Adipose tissue (tissue), 3 donors: ENCODE results near the gene KCNH6. TPM values are rescaled to one million over a fixed set of nuclear protein-coding genes. Genes with fewer than 3 reads are reported as not detected.

ENCODE experiments used
- H3K27ac ChIP-seq: one replicate; pipeline ENCODE4 v1.5.1; 2013; ENCODE audit warnings: low read depth, low read length
- WGBS, 3 donors: extraction: QIAGEN DNeasy Blood & Tissue Kit; methylation state at CpG; one replicate each; pipeline ENCODE4 v1.1.7; 2013; 5-methylcytosine and 5-hydroxymethylcytosine counted together
- polyA plus RNA-seq, 3 donors: library from polyadenylated mRNA; stranded (reverse); fragments of 200-250 nt; gene quantifications; one replicate each; pipeline ENCODE4 v1.2.3, GENCODE V29; 2013
- donor health status: healthy with polysubstance abuse.
- donor health status: Bipolar disorder and iron deficiency.
- donor health status: healthy.

KCNH6 gene
- polyA plus RNA-seq, result under 1 TPM in 2 of 3 donors, not detected in 1; 0.06 to 0.92 TPM

DNA sequence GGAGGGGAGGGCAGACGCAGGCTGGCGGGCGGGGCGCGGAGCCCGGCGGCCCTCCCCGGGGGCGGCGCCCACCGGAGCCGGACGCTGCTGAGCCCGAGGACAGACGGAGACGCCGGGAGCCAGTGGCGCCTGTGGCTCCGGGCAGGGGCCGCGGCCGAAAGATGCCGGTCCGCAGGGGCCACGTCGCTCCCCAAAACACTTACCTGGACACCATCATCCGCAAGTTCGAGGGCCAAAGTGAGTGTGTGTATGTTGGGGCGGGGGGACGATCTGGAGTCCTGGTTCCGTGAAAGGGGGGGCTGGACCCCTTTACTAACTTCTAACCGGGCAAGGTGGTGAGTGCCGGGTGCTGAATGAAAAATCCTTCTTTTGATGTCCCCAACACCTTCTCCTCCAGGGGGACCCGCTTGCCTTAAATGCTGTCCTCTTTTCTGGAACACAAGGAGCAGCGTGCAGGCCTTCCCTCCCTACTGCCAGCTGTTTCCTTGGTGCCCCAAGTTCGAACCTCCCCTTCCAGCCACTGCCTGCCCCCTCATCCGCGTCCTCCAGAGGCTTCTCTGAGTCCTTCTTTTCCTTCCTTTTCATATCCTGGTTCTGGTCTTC lies at the start of gene KCNH6:
Gene KCNH6 (plus strand): TSS at position 106 of the 603 bp plus-strand sequence. CDS start 56 bp downstream, at position 162.
- 9 to 14% (median 10%) methylated on average over 25 to 38 of the region's 38 CpGs for whole genome bisulfite sequencing, 3 donors
- H3K27ac ChIP-seq, result no peak within 1 kb of the TSS

- no peak overlapping the region for H3K27ac ChIP-seq
Measured at GRCh38 chr17:63474174-63474573, 49.0 kb upstream of the KCNH6 start.

GRCh38 chr17:63474586-63475460 lies 48.3 kb upstream of the KCNH6 start:
- WGBS, 3 donors, result 60 to 62% (median 61%) methylated on average over 10 of the region's 10 CpGs
- no peak overlapping the region for H3K27ac ChIP-seq

More at GRCh38 chr17:63474174-63474573, 49.0 kb upstream of the KCNH6 start:
- 15 to 30% (median 30%) methylated on average over 3 of the region's 3 CpGs for WGBS, 3 donors

DNA sequence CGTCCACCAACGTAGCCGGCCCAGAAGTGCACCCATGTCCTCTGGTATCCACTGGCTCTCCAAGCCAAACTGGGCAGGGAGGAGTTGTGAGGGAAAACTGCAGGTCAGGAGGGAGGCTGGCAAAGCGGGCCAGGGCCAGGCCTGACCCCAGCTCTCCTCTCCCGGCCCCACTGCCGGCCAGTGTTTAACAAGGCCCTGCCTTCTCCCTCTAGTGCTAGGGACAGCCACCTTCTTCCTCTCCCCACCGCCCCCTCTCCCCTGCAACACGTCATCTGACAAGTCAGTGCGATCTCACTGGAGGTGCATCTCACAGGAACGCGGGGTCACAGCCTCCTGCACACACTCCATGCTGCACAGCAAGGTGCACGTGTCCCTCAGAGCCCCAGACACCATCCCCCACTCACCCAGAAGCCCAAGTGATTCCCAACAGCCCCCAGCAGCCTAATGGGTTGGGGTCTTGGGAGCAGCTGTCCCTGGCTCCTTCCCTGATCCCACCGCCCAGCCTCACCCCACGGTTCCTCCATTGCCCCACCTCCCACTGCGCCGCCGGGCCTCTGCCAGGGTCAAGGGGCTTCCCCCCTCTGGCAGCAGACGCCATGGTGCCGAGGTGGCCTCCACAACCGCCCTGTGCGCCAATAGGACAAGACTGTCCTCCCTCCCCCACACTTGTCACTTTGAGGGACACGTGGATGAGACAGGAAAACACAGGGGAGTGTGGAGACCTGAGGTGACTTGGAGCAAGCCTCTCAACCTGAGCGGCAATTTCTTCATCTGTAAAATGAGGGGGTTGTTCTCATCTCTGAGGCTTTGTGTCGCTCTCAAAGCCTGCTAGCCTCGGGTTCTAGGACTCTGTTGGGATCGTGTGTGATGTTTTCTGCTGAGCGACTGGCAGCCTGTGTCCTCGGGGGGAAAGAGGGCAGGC lies 47.4 kb upstream of the KCNH6 start:
- WGBS, 3 donors, result 76 to 77% (median 77%) methylated on average over 26 to 28 of the region's 28 CpGs
- H3K27ac ChIP-seq, result no peak overlapping the region

DNA sequence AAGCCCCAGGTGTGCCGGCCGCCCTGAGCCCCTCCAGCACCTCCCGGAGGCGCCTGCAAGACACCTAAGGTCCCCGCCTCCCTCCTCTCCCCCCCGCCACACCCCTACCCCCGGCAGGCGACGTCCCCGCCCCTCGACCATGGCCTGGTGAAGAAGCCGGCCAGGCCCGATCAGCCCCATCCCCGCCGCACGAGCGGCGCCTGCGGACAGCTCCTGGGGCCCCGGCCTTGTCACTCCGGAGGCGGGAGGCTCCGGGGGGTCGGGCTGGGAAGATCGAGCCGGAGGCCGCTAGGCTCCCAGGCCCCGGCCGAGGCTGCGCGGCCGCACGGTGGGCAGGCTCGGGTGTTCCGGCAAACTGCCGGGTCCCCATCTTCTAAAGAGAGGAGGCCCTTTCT lies 46.7 kb upstream of the KCNH6 start:
- WGBS, 3 donors, result 1 to 17% (median 6%) methylated on average over 33 to 36 of the region's 36 CpGs
- H3K27ac ChIP-seq, result no peak overlapping the region

DNA sequence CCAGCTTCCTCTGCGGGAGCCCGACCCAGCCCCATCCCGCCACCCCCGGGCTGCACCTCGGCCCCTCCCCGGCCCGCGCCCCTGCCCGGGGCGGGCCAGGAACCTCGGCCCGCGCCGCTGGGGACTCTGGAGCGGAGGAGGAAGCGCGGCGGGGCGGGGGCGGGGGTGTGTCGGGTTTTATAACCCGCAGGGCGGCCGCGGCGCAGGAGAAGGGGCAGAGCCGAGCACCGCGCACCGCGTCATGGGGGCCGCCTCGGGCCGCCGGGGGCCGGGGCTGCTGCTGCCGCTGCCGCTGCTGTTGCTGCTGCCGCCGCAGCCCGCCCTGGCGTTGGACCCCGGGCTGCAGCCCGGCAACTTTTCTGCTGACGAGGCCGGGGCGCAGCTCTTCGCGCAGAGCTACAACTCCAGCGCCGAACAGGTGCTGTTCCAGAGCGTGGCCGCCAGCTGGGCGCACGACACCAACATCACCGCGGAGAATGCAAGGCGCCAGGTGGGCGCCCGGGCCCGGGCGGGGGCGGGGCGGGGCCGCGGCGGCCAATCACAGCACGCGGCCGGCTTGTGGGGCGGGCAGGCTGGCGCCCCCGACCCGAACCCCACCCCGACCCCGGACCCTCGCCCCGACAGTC lies 46.2 kb upstream of the KCNH6 start, which contains the start of gene ACE:
Gene ACE (plus strand): TSS at position 208 of the 626 bp plus-strand sequence. CDS start 34 bp downstream, at position 242.
- no peak within 1 kb of the TSS for H3K27ac ChIP-seq

DNA sequence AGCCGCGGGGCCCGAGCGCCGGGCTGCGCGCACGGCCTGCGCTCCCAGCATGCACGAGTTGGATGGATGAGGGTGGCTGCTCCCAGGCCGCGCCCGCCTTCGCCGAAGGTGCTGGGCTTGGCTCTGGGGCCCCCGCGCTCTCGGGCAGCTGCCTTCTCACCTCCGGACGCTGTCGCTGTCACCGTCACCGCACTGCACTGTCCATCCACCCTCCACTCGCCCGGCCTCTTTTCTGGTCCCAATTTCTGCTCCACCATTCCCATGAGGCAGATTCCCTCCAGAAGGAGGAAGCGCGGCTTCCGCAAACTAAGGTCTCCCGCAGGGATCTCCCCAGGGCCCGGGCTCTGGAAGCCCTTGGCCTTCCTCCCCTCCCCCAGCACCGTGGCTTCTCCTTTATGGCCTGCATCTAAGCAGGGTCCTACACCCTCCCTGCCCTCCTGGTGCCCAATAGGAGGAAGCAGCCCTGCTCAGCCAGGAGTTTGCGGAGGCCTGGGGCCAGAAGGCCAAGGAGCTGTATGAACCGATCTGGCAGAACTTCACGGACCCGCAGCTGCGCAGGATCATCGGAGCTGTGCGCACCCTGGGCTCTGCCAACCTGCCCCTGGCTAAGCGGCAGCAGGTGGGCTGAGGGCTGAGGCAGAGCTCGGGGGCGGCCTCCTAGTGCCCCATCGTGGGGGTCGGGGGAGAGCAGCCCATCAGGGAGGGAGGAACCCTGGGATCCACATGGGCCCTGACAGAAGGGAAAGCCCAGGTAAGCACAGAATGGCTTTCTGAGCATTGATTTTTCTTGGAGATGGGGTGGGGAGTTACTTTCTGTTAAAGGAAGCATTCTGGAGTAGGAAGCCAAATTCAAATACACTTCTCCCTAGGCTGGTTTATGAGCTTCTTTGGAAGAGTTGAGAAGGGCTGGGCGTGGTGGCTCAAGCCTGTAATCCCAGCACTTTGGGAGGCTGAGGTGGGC lies 45.4 kb upstream of the KCNH6 start:
- WGBS, 3 donors, result 11 to 18% (median 13%) methylated on average over 44 of the region's 44 CpGs
- H3K27ac ChIP-seq, result no peak overlapping the region

More for the DNA sequence above, 46.2 kb upstream of the KCNH6 start, which contains the start of gene ACE:
- 0 to 1% (median 1%) methylated on average over 52 to 78 of the region's 78 CpGs for whole genome bisulfite sequencing, 3 donors

DNA sequence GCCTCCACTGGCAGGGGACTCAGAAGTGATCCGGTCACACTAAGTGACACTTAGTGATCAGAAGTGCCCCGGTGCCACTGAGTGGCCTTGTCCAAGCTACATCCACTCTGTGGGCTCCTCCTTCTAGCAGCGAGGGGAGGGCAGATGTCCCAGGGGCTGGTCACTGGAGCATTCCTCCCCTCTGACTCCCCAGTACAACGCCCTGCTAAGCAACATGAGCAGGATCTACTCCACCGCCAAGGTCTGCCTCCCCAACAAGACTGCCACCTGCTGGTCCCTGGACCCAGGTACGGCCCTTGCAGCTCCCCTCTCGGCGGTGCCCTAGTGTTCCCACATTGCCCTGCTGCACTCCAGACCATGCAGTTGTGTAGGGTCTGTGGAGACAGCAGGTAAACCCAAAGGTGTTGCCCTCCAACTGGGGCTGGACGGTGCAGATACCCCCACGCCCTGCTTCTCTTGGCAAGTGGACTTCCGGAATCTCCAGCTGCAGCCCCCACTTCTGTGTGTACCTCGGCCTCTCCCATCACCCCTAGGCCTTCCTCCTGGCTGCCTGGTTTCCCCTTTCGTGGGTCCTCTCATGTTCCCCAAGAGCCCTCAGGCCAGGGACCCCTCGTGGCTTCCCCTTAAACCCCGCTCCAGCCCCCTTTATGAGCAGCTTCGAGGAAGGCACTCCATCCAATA lies 44.2 kb upstream of the KCNH6 start:
- WGBS, 3 donors, result 42 to 47% (median 43%) methylated on average over 16 of the region's 16 CpGs
- H3K27ac ChIP-seq, result no peak overlapping the region

DNA sequence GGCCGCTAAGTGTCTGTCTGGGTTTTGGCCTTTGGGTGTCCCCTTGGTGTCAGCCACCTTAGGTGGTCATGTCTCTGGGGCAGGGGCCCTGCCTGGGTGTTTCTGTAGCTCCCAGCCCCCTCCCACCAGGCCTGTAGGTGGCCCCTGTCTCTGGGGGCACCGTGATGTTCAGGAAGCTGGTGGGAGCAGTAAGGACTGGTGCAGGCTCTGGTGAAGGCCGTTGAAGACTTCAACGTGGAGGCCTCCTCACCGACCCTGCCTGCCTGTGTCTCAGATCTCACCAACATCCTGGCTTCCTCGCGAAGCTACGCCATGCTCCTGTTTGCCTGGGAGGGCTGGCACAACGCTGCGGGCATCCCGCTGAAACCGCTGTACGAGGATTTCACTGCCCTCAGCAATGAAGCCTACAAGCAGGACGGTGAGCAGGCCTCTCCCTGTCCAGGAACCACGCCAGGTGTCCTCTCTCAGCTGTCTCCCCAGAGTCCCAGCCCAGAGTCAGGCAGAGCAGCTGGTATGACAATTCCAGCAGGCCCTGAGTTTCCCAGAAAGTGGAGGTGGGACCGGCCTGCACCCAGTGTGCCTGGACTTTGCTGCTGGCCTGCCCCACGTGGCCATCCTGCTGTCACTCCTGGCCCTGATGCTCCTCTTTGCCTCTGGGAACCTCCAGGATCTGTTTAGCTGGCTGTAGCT lies 43.5 kb upstream of the KCNH6 start:
- 80 to 81% (median 81%) methylated on average over 17 of the region's 17 CpGs for WGBS, 3 donors

GRCh38 chr17:63480192-63480784 lies 42.9 kb upstream of the KCNH6 start:
- 85 to 92% (median 89%) methylated on average over 21 of the region's 21 CpGs for WGBS, 3 donors
- no peak overlapping the region for H3K27ac ChIP-seq

More for the DNA sequence above, 43.5 kb upstream of the KCNH6 start:
- no peak overlapping the region for H3K27ac ChIP-seq

GRCh38 chr17:63480826-63481487 lies 42.2 kb upstream of the KCNH6 start:
- H3K27ac ChIP-seq, result no peak overlapping the region
- 69 to 81% (median 80%) methylated on average over 11 of the region's 11 CpGs for WGBS, 3 donors

GRCh38 chr17:63481488-63481870 lies 41.7 kb upstream of the KCNH6 start:
- WGBS, 3 donors, result 89 to 94% (median 90%) methylated on average over 16 of the region's 16 CpGs
- H3K27ac ChIP-seq, result no peak overlapping the region

DNA sequence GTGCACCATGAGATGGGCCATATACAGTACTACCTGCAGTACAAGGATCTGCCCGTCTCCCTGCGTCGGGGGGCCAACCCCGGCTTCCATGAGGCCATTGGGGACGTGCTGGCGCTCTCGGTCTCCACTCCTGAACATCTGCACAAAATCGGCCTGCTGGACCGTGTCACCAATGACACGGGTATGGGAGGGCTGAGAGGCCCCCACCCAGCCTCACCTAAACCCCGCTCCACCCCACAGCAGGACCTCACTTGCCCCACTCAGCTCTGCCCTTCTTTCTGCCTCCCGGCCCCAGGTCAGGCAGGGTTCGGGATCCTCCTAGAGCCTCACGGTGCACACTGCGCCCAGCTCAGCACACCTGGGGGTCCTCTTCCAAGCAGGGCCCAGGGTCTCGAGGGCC lies 40.6 kb upstream of the KCNH6 start:
- no peak overlapping the region for H3K27ac ChIP-seq
- WGBS, 3 donors, result 88 to 93% (median 90%) methylated on average over 16 of the region's 16 CpGs

GRCh38 chr17:63483038-63483437 lies 40.1 kb upstream of the KCNH6 start:
- WGBS, 3 donors, result 83 to 89% (median 87%) methylated on average over 10 of the region's 10 CpGs
- no peak overlapping the region for H3K27ac ChIP-seq
